SK-N-SH treated with all-trans-retinoic acid at 6 μM for 48 hours (cell line): ENCODE data around the gene CFAP299.

Source experiments
- ATAC-seq: fragments of 200-7000 bp; cut with Tn5 transposase; 3 replicates; pipeline ENCODE4 v1.9.1; 2020; ENCODE audit warnings: mild to moderate bottlenecking, moderate library complexity
- ARNTL ChIP-seq: fragments of 450-650 bp; formaldehyde crosslinking; IDR thresholded peaks from 2 replicates; pipeline ENCODE4 v1.5.0; 2020; ENCODE audit warnings: low read depth, mild to moderate bottlenecking, moderate library complexity, borderline replicate concordance
- BACH2 ChIP-seq: fragments of 250-450 bp; sonication (Bioruptor Pico); IDR thresholded peaks from 2 replicates; pipeline ENCODE4 v1.9.0; 2021; ENCODE audit warnings: mild to moderate bottlenecking, borderline replicate concordance
- CREB5 ChIP-seq: fragments of 250-450 bp; sonication (Bioruptor Pico); IDR thresholded peaks from 2 replicates; pipeline ENCODE4 v1.5.1; 2020; ENCODE audit warnings: low read depth, mild to moderate bottlenecking, moderate library complexity
- CSDC2 ChIP-seq: fragments of 250-450 bp; sonication (Bioruptor Pico); IDR thresholded peaks from 2 replicates; pipeline ENCODE4 v1.5.0; 2020; ENCODE audit warnings: mild to moderate bottlenecking, moderate library complexity
- CSRNP3 ChIP-seq: fragments of 250-450 bp; sonication (Bioruptor Pico); IDR thresholded peaks from 2 replicates; pipeline ENCODE4 v1.5.1; 2021; ENCODE audit warnings: mild to moderate bottlenecking, moderate library complexity
- ESRRG ChIP-seq: fragments of 250-450 bp; sonication (Bioruptor Pico); IDR thresholded peaks from 2 replicates; pipeline ENCODE4 v1.6.1; 2021; ENCODE audit warnings: mild to moderate bottlenecking
- GLIS3 ChIP-seq: fragments of 250-450 bp; sonication (Bioruptor Pico); IDR thresholded peaks from 2 replicates; pipeline ENCODE4 v1.5.0; 2020; ENCODE audit warnings: mild to moderate bottlenecking, moderate library complexity
- ISL1 ChIP-seq: fragments of 250-450 bp; sonication (Bioruptor Pico); IDR thresholded peaks from 2 replicates; pipeline ENCODE4 v2.1.2; 2022; ENCODE audit warnings: mild to moderate bottlenecking, moderate library complexity
- OSR1 ChIP-seq: fragments of 250-450 bp; sonication (Bioruptor Pico); IDR thresholded peaks from 2 replicates; pipeline ENCODE4 v1.8.0; 2022; ENCODE audit warnings: moderate library complexity, mild to moderate bottlenecking, inconsistent platforms
- PATZ1 ChIP-seq: fragments of 250-450 bp; sonication (Bioruptor Pico); IDR thresholded peaks from 2 replicates; pipeline ENCODE4 v1.8.0; 2020; ENCODE audit warnings: mild to moderate bottlenecking, moderate library complexity, borderline replicate concordance
- POU6F1 ChIP-seq: fragments of 250-450 bp; sonication (Bioruptor Pico); IDR thresholded peaks from 2 replicates; pipeline ENCODE4 v1.8.0; 2021; ENCODE audit warnings: low read depth, mild to moderate bottlenecking, moderate library complexity, borderline replicate concordance
- RARB ChIP-seq: fragments of 250-450 bp; sonication (Bioruptor Pico); IDR thresholded peaks from 2 replicates; pipeline ENCODE4 v1.8.0; 2021; ENCODE audit warnings: mild to moderate bottlenecking, moderate library complexity
- SNAI2 ChIP-seq: fragments of 250-450 bp; sonication (Bioruptor Pico); IDR thresholded peaks from 2 replicates; pipeline ENCODE4 v1.5.0; 2020; ENCODE audit warnings: mild to moderate bottlenecking, moderate library complexity
- TCF4 ChIP-seq: fragments of 250-450 bp; sonication (Bioruptor Pico); IDR thresholded peaks from 2 replicates; pipeline ENCODE4 v1.8.0; 2021; ENCODE audit warnings: mild to moderate bottlenecking, moderate library complexity, borderline replicate concordance
- TOX ChIP-seq: fragments of 250-450 bp; sonication (Bioruptor Pico); IDR thresholded peaks from 2 replicates; pipeline ENCODE4 v1.8.0; 2021; ENCODE audit warnings: mild to moderate bottlenecking, moderate library complexity, borderline replicate concordance
- TSHZ2 ChIP-seq: fragments of 250-450 bp; sonication (Bioruptor Pico); IDR thresholded peaks from 2 replicates; pipeline ENCODE4 v1.5.0; 2020; ENCODE audit warnings: mild to moderate bottlenecking, moderate library complexity
- ZC3H10 ChIP-seq: fragments of 250-450 bp; sonication (Bioruptor Pico); IDR thresholded peaks from 2 replicates; pipeline ENCODE4 v1.5.1; 2021; ENCODE audit warnings: mild to moderate bottlenecking, moderate library complexity
- ZFP3 ChIP-seq: fragments of 250-450 bp; sonication (Bioruptor Pico); IDR thresholded peaks from 2 replicates; pipeline ENCODE4 v1.5.0; 2020; ENCODE audit warnings: mild to moderate bottlenecking, moderate library complexity
- ZNF70 ChIP-seq: fragments of 450-650 bp; formaldehyde crosslinking; IDR thresholded peaks from 2 replicates; pipeline ENCODE4 v1.5.0; 2020; ENCODE audit warnings: mild to moderate bottlenecking, moderate library complexity
- ZNF8 ChIP-seq: fragments of 450-650 bp; formaldehyde crosslinking; IDR thresholded peaks from 2 replicates; pipeline ENCODE4 v1.5.0; 2020; ENCODE audit warnings: mild to moderate bottlenecking, moderate library complexity

Gene CFAP299

GRCh38 chr4:80507077-80507476, 171.5 kb downstream of the CFAP299 start (continued):
- no peak for TF ChIP-seq GLIS3 (CRISPR knock-in tag)
- no peak for TF ChIP-seq CREB5
- TF ChIP-seq, all 23 proteins: peak for 0

- TF ChIP-seq SNAI2 (CRISPR knock-in tag) (no peak), GLIS3 (CRISPR knock-in tag) (no peak), PATZ1 (no peak), ZNF8 (CRISPR knock-in tag) (no peak), POU6F1 (no peak), ZC3H10 (CRISPR knock-in tag) (no peak), TSHZ2 (CRISPR knock-in tag) (no peak), ZNF70 (no peak), ARNTL (CRISPR knock-in tag) (no peak), RARB (CRISPR knock-in tag) (no peak), CSDC2 (CRISPR knock-in tag) (no peak), TCF4 (CRISPR knock-in tag) (no peak), ISL1 (CRISPR knock-in tag) (no peak), CSRNP3 (no peak), ESRRG (CRISPR knock-in tag) (no peak)
- no peak for ATAC-seq
These were observed 172.0 kb downstream of the CFAP299 start for GRCh38 chr4:80507507-80507906.

GRCh38 chr4:80515496-80515895, 180.0 kb downstream of the CFAP299 start:
- TF ChIP-seq ESRRG (CRISPR knock-in tag), result no peak
- TF ChIP-seq BACH2 (CRISPR knock-in tag), result no peak
- no peak for TF ChIP-seq PATZ1
- TF ChIP-seq ZFP3, result no peak
- TF ChIP-seq TOX (CRISPR knock-in tag), result no peak
- TF ChIP-seq ARNTL (CRISPR knock-in tag), result no peak
- TF ChIP-seq TCF4 (CRISPR knock-in tag), result no peak
- TF ChIP-seq ZNF8 (CRISPR knock-in tag), result no peak
- no peak for TF ChIP-seq ZC3H10 (CRISPR knock-in tag)
- no peak for TF ChIP-seq ISL1 (CRISPR knock-in tag)
- TF ChIP-seq ZNF70, result no peak
- TF ChIP-seq POU6F1, result no peak
- no peak for TF ChIP-seq CSRNP3
- no peak for TF ChIP-seq CSDC2 (CRISPR knock-in tag)
- no peak for TF ChIP-seq OSR1 (CRISPR knock-in tag)
- no peak for ATAC-seq
